Activated CD4-positive, CD25-positive, alpha-beta regulatory T cell treated with anti-CD3 and anti-CD28 coated beads, Interleukin-2, amount 50 U/mL, for 72 hours (primary cell): ENCODE measurements around the gene USP43.

Source experiments
- DNase-seq: peaks from one replicate; pipeline ENCODE4 v3.0.0; 2021

Gene USP43

GRCh38 chr17:9666461-9667050 is 21.2 kb downstream of the USP43 start:
- no peak for DNase-seq

DNA sequence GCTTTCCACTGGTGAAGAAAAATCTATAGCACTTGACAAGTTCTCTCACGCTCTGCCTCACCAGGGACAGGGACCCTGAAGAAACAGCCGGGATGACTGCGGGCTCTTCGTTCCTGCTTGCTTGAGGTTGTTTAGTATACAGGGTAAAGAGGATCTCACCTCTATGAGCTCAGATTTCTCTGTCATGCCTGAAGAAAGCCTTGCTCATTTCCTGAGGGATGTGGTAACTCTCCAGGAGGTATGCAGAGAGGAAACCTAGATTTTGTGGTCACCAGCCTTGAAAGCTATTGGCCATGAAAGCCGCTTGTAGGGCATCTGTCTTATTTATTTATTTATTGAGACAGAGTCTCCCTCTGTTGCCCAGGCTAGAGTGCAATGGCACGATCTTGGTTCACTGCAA is 23.2 kb downstream of the USP43 start:
- no peak for DNase-seq

DNA sequence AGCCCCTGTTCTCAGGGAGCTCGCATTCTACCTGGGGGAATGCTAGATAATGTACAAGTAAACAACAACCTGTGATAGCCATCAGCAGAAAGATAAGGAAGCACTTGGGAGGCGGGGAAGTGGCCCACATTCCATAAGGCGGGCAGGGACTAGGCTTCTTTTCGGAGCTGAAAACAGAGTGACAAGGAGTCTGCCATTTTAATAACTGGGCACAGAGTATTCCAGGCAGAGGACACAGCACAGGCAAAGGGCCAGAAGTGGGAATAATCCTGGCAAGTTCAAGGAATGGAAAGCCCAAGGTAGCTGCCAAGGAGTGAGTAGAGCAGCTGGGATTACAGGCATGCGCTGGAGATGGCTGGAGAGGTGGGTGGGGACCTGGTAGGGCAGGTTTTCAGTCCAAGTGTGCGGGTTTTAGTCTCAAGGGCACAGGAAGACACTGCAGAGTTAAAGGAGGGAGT is 24.3 kb downstream of the USP43 start:
- no peak for DNase-seq

DNA sequence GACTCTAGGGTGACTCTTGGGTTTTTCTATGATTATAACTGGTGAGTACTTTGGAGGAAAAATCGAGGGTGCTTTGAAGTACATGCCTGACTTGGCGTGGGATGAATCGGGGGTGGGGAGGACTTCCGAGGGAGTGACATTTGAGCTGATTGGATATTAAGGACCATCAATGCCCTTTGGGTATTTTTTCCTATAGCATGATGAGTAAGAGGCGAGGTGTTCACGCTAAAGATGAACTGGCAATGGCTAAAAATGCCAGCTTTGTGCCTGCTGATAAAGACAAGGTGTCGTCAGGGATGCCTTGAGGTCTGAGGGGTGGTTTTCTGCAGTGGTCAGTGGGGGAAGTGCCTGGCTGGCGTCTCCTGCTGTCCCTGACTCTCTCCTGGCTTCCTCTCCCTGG is 25.3 kb downstream of the USP43 start:
- no peak for DNase-seq

DNA sequence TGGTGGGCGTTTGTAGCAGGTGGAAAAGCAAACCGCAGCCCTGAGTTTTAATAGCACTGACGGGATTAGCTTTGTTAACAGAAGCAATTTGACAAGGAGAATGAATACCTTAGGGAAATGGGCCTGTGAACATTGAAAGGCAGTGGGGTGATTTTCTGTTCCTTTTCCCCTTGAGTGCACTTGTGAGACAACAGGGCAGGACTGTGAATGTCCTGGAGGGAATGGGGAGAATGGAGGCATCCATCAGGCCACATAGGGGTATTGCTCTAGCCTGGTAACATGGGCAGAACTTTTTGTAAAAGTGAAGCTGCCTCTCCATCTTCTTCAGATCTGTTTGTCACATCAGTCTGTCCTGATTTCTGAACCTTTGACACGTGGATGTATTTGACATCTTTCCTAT is 26.2 kb downstream of the USP43 start:
- no peak for DNase-seq

DNA sequence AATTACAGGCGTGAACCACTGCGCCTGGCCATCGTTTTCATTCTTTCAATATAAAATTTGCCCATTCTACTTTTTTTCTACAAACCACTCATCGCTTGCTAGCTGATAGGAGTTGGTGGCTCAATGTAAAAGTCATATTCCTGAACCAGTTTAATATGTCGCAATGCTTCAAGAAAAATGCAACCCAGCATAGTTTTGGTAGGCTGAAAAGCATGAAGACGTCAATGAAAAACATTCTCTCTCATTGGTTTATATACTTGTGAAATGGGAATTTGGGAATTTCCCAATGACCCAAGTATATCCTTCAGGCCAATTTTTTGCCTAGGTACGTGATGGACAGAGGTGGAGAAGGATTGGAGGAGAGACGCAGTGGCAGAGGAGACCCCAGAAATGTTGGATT is 26.9 kb downstream of the USP43 start:
- DNase-seq: no peak

DNA sequence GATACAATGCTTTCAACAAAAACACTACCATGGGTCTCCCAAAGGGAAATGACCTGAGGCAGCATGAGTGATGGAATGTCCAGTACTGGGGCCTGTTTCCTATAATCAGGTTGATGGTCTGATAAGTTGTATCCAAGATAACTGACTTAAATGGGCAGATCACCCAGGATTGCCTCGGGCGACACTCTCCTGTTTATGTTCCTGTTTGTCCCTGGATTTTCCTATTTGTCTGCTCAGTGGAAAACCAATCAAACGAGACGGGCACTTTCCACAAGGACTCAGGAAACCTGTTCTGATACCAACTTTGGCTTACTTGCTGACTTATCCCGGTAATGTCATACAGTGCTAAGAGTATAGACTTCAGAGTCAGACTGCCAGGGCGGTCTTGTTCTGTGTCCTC is 27.4 kb downstream of the USP43 start:
- DNase-seq: no peak

GRCh38 chr17:9676084-9676483 is 30.8 kb downstream of the USP43 start:
- DNase-seq: no peak

GRCh38 chr17:9676820-9677310 is 31.5 kb downstream of the USP43 start:
- DNase-seq: no peak

DNA sequence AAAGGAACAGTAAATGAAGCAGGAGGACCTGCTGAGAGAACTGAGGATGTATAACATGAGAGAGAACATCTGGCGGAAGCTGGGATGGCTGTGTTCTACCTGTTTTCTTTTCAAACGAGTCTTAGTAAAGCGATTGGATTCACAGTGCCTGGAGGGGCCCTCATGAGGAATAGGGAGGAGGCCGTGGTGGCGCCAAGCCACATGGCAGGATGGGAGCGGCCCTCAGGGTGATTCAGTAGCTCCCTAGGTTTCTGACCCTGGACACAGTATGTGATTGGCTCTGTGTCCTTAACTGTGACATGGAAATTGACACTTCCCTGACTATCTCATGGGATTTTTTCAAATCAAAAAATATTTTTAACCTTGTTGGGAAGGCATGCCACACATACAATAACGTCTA is 32.1 kb downstream of the USP43 start:
- DNase-seq: no peak

DNA sequence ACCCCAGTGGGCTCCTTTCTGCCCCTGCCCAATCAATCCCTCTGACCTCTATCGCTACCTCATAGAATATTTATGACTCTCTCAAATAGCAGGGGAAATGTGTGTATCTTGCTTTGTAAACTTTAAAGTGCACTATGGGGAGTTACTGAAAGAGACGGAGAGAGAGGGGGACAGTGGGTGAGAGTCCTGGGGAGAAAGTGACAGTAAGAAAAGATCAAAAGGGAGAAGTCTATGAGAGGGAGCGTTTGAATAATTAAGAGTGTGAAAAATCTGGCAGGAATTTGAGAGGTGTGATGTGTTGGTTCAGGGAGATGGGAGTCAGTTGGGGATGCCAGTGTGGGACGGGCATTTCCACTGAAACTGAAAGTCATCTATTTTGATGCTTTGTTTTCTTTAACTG is 32.6 kb downstream of the USP43 start:
- no peak for DNase-seq

- DNase-seq: no peak
These were observed 39.8 kb downstream of the USP43 start for GRCh38 chr17:9684955-9685621.

- no peak for DNase-seq
These were observed 48.4 kb downstream of the USP43 start for GRCh38 chr17:9693755-9694154.

GRCh38 chr17:9696279-9697044 is 51.1 kb downstream of the USP43 start:
- no peak for DNase-seq

GRCh38 chr17:9700136-9700535 is 54.8 kb downstream of the USP43 start:
- no peak for DNase-seq

DNA sequence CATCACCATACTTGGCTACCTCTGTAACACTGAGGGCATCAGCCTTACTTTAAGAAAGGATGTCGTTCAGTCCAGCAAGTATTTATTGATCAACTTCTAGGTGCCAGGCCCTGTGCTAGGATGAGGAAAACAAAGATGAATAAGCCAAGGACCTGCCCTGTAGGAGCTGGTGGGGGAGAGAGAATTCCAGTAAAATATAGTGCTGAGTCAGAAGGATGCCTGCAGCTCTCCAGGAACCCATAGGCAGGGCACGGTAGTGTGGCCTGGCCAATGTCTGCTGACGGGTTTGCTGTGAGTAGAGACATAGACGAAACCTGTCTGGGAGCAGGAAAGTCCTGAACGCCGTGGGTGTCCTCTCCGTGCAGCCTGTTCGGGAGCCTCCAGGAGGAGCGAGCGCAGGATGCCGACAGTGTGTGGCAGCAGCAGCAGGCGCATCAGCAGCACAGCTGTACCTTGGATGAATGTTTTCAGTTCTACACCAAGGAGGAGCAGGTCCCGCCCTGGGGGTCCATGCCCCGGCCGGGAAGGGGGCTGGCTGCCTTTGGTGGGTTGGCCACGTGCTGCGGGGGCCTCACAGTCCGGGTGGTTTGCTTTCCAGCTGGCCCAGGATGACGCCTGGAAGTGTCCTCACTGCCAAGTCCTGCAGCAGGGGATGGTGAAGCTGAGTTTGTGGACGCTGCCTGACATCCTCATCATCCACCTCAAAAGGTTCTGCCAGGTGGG is 55.6 kb downstream of the USP43 start:
- no peak for DNase-seq

- no peak for DNase-seq
These were observed 57.2 kb downstream of the USP43 start for GRCh38 chr17:9702482-9702881.

DNA sequence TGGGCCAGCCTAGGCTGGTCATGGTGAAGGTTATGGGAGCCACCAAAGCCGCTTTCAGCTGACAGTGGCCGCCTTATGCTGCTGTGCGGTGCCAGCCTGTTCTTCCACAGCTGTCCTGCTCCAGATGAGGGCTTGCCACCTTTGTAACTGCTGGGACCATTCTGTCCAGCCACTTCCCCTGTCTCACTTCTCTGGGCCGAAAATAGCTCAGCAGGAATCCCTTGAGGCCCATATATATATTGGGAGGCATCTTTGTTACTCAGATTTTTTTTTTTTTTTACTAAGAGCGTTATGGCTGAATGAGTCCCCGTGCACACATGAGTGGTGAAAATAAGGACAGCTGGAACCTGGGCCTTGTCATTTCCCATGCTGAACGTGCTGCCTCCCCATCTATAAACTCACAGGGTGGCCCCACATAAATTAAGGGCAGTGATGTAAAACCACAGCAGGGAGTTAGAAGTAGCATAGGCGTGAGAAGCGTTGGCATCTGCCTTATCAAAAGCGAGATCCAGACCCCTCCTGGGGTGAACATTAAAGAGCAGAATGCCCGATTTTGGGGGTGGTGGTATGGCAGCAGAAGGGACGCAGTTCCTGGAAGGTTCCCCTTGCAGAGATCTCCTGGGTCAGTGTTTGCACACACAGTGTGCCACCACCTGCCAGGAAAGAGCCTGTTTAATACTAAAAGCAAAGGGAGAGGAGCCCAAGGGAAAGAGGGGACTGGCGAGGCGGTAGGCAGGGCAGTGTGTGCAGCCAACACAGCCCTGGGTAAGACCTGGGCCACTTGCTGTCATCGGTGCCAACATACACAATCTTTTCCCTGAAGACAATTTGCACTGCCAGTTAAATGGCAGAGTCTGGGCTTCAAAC is 57.8 kb downstream of the USP43 start:
- no peak for DNase-seq

DNA sequence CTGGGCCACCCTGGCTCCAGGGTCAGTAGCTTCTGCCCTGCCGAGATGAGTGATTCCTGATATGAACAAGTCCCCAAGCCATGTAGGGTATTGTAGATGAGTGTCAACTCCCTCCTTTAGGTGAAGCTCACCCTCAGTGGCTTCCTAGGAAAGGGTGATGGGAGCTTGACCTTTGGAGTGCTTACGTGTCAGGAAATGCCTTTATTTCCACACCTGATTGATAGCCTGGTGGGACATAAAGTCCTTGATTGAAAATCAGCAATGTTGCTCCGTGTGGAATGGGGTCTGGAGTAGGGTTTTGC is 58.4 kb downstream of the USP43 start:
- DNase-seq: no peak

DNA sequence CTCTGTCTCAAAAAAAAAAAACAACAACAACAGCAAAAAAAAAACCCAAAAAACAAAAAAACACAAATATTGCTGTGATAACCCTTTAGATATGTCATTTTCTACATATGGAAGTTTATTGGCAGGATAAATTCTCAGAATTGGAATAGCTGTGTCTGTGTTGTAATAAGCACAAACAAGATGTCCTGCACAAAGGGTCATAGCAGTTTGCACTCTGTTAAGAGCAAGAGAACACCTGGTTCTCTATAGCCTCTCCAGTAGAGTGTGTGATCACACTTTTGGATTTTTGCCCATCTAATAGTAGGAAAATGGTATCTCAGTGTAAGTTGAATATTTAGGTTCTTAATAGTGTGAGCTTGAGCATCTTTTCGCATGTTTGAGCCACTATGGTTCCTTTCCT is 60.4 kb downstream of the USP43 start:
- no peak for DNase-seq

DNA sequence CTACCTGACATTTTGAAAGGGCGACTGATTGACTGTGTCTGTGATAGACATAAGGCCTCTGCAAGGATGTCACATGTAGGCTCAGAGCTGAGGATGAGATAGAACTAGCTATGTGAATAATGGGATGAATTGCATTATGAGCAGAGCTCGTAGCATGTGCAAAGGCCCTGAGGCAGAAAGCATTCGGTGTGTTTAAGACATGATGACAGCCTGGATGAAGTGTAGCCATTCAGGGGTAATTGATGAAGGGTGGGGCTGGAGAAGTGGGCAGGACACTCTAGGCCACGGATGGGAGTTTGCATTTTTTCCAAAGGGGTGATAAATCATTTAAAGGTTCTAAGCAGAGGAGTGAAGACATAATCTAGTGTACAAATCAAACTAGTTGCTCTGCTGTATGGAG is 62.6 kb downstream of the USP43 start:
- DNase-seq: no peak

- DNase-seq: no peak
These were observed 69.5 kb downstream of the USP43 start for GRCh38 chr17:9714801-9715200.
